Measurements from ENCODE around the gene SNCB.

Gene SNCB

DNA sequence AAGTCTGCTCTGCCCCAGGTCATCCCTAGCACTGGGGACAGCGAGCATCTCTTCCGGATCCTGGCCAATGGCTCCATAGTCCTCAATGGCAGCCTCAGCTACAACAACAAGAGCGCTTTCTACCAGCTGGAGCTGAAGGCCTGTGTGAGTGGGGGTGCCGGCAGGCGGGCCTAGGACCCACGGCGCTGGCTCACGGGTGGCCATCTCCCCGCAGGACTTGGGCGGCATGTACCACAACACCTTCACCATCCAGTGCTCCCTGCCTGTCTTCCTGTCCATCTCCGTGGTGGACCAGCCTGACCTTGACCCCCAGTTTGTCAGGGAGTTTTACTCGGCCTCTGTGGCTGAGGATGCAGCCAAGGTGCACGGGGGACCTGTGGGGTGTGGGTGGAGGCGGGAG is 55.3 kb downstream of the SNCB start:
- Histone ChIP-seq H2AFZ (ENCODE audit: low read length) (no peak overlapping the region), H4K20me1 (ENCODE audit: insufficient read depth, low read length) (no peaks in the 10 kb centered on the region), H3K9me2 (replicated peaks; ENCODE audit: insufficient read depth, low read length) (no peaks in the 10 kb centered on the region), H3F3A (ENCODE audit: insufficient read depth, low read length) (no peaks in the 10 kb centered on the region), H3K4me2 (ENCODE audit: low read depth, low read length) (no peak overlapping the region), H3K79me2 (ENCODE audit: low read length) (no peaks in the 10 kb centered on the region), H3K9ac (ENCODE audit: low read length) (no peak overlapping the region), H3K27ac (ENCODE audit: low read length) (no peak overlapping the region), H3K27me3 (replicated peaks; ENCODE audit: insufficient read depth, low read length) (peaks cover 8% of the 10 kb centered on the region; the same call in 1 of the 2 replicates), H3K36me3 (replicated peaks; ENCODE audit: insufficient read depth, low read length) (no peaks in the 10 kb centered on the region), H3K4me3 (ENCODE audit: low read length) (no peak overlapping the region), H3K9me3 (replicated peaks; ENCODE audit: insufficient read depth, low read length) (no peaks in the 10 kb centered on the region), H3K4me1 (ENCODE audit: low read length) (no peaks in the 10 kb centered on the region)
- no peak for DNase-seq
- no peak for TF ChIP-seq EZH2phosphoT487 (IDR thresholded peaks at IDR 0.05; ENCODE audit: low read length)
- TF ChIP-seq, protein P1, sequence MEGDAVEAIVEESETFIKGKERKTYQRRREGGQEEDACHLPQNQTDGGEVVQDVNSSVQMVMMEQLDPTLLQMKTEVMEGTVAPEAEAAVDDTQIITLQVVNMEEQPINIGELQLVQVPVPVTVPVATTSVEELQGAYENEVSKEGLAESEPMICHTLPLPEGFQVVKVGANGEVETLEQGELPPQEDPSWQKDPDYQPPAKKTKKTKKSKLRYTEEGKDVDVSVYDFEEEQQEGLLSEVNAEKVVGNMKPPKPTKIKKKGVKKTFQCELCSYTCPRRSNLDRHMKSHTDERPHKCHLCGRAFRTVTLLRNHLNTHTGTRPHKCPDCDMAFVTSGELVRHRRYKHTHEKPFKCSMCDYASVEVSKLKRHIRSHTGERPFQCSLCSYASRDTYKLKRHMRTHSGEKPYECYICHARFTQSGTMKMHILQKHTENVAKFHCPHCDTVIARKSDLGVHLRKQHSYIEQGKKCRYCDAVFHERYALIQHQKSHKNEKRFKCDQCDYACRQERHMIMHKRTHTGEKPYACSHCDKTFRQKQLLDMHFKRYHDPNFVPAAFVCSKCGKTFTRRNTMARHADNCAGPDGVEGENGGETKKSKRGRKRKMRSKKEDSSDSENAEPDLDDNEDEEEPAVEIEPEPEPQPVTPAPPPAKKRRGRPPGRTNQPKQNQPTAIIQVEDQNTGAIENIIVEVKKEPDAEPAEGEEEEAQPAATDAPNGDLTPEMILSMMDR (IDR thresholded peaks at IDR 0.05; ENCODE audit: low read length) = no peak
- no peak for TF ChIP-seq EZH2 (optimal IDR thresholded peaks at IDR 0.05; ENCODE audit: low read depth, low read length)

- no peak overlapping the region for H3K9ac ChIP-seq (ENCODE audit: low read length)
- H4K20me1 ChIP-seq (ENCODE audit: insufficient read depth, low read length) = no peaks in the 10 kb centered on the region
- no peaks in the 10 kb centered on the region for H3K9me2 ChIP-seq (replicated peaks; ENCODE audit: insufficient read depth, low read length)
- H2AFZ ChIP-seq (ENCODE audit: low read length) = no peak overlapping the region
- no peak overlapping the region for H3K27ac ChIP-seq (ENCODE audit: low read length)
- no peak for DNase-seq
- H3K27me3 ChIP-seq (replicated peaks; ENCODE audit: insufficient read depth, low read length) = peaks cover 13% of the 10 kb centered on the region
- no peaks in the 10 kb centered on the region for H3K9me3 ChIP-seq (replicated peaks; ENCODE audit: insufficient read depth, low read length)
- H3K4me3 ChIP-seq (ENCODE audit: low read length) = no peak overlapping the region
- TF ChIP-seq EZH2 (optimal IDR thresholded peaks at IDR 0.05; ENCODE audit: low read depth, low read length) (no peak), EZH2phosphoT487 (IDR thresholded peaks at IDR 0.05; ENCODE audit: low read length) (no peak)
- TF ChIP-seq, protein P1 (IDR thresholded peaks at IDR 0.05; ENCODE audit: low read length) = no peak
- no peaks in the 10 kb centered on the region for H3K4me1 ChIP-seq (ENCODE audit: low read length)
- no peaks in the 10 kb centered on the region for H3K36me3 ChIP-seq (replicated peaks; ENCODE audit: insufficient read depth, low read length)
- H3K4me2 ChIP-seq (ENCODE audit: low read depth, low read length) = no peak overlapping the region
- no peaks in the 10 kb centered on the region for H3F3A ChIP-seq (ENCODE audit: insufficient read depth, low read length)
- no peaks in the 10 kb centered on the region for H3K79me2 ChIP-seq (ENCODE audit: low read length)
Observed at GRCh38 chr5:176574297-176574591, 56.1 kb downstream of the SNCB start.

GRCh38 chr5:176573564-176574296 is 56.6 kb downstream of the SNCB start:
- peak overlapping the region; percentile 9; the same call in 1 of the 2 replicates for H3K4me2 ChIP-seq (ENCODE audit: low read depth, low read length)
- no peaks in the 10 kb centered on the region for H3K9me3 ChIP-seq (replicated peaks; ENCODE audit: insufficient read depth, low read length)
- H3K79me2 ChIP-seq (ENCODE audit: low read length) = no peaks in the 10 kb centered on the region
- H4K20me1 ChIP-seq (ENCODE audit: insufficient read depth, low read length) = no peaks in the 10 kb centered on the region
- H3K4me1 ChIP-seq (ENCODE audit: low read length) = no peaks in the 10 kb centered on the region
- no peak overlapping the region for H3K9ac ChIP-seq (ENCODE audit: low read length)
- H3K27me3 ChIP-seq (replicated peaks; ENCODE audit: insufficient read depth, low read length) = peaks cover 16% of the 10 kb centered on the region
- H3K9me2 ChIP-seq (replicated peaks; ENCODE audit: insufficient read depth, low read length) = no peaks in the 10 kb centered on the region
- peak; percentile 50 for DNase-seq
- no peaks in the 10 kb centered on the region for H3F3A ChIP-seq (ENCODE audit: insufficient read depth, low read length)
- H2AFZ ChIP-seq (ENCODE audit: low read length) = no peak overlapping the region
- H3K27ac ChIP-seq (ENCODE audit: low read length) = no peak overlapping the region
- H3K36me3 ChIP-seq (replicated peaks; ENCODE audit: insufficient read depth, low read length) = no peaks in the 10 kb centered on the region
- no peak overlapping the region for H3K4me3 ChIP-seq (ENCODE audit: low read length)
- TF ChIP-seq, protein P1 (IDR thresholded peaks at IDR 0.05; ENCODE audit: low read length) = peak; percentile 89
- no peak for TF ChIP-seq EZH2phosphoT487 (IDR thresholded peaks at IDR 0.05; ENCODE audit: low read length)

Measured in MM.1S (cell line).